SK-N-SH treated with all-trans-retinoic acid at 6 μM for 48 hours (cell line): ENCODE data around the gene RGS4.

ENCODE experiments used
- ATAC-seq: fragments of 200-7000 bp; cut with Tn5 transposase; 3 replicates; pipeline ENCODE4 v1.9.1; 2020; ENCODE audit warnings: mild to moderate bottlenecking, moderate library complexity
- ARNTL ChIP-seq: fragments of 450-650 bp; formaldehyde crosslinking; IDR thresholded peaks from 2 replicates; pipeline ENCODE4 v1.5.0; 2020; ENCODE audit warnings: low read depth, mild to moderate bottlenecking, moderate library complexity, borderline replicate concordance
- BACH2 ChIP-seq: fragments of 250-450 bp; sonication (Bioruptor Pico); IDR thresholded peaks from 2 replicates; pipeline ENCODE4 v1.9.0; 2021; ENCODE audit warnings: mild to moderate bottlenecking, borderline replicate concordance
- CSDC2 ChIP-seq: fragments of 250-450 bp; sonication (Bioruptor Pico); IDR thresholded peaks from 2 replicates; pipeline ENCODE4 v1.5.0; 2020; ENCODE audit warnings: mild to moderate bottlenecking, moderate library complexity
- CSRNP3 ChIP-seq: fragments of 250-450 bp; sonication (Bioruptor Pico); IDR thresholded peaks from 2 replicates; pipeline ENCODE4 v1.5.1; 2021; ENCODE audit warnings: mild to moderate bottlenecking, moderate library complexity
- ESRRG ChIP-seq: fragments of 250-450 bp; sonication (Bioruptor Pico); IDR thresholded peaks from 2 replicates; pipeline ENCODE4 v1.6.1; 2021; ENCODE audit warnings: mild to moderate bottlenecking
- GLIS3 ChIP-seq: fragments of 250-450 bp; sonication (Bioruptor Pico); IDR thresholded peaks from 2 replicates; pipeline ENCODE4 v1.5.0; 2020; ENCODE audit warnings: mild to moderate bottlenecking, moderate library complexity
- ISL1 ChIP-seq: fragments of 250-450 bp; sonication (Bioruptor Pico); IDR thresholded peaks from 2 replicates; pipeline ENCODE4 v2.1.2; 2022; ENCODE audit warnings: mild to moderate bottlenecking, moderate library complexity
- OSR1 ChIP-seq: fragments of 250-450 bp; sonication (Bioruptor Pico); IDR thresholded peaks from 2 replicates; pipeline ENCODE4 v1.8.0; 2022; ENCODE audit warnings: moderate library complexity, mild to moderate bottlenecking, inconsistent platforms
- POU6F1 ChIP-seq: fragments of 250-450 bp; sonication (Bioruptor Pico); IDR thresholded peaks from 2 replicates; pipeline ENCODE4 v1.8.0; 2021; ENCODE audit warnings: low read depth, mild to moderate bottlenecking, moderate library complexity, borderline replicate concordance
- PPARA ChIP-seq: fragments of 250-450 bp; sonication (Bioruptor Pico); IDR thresholded peaks from 2 replicates; pipeline ENCODE4 v1.5.0; 2020; ENCODE audit warnings: mild to moderate bottlenecking, borderline replicate concordance
- RARB ChIP-seq: fragments of 250-450 bp; sonication (Bioruptor Pico); IDR thresholded peaks from 2 replicates; pipeline ENCODE4 v1.8.0; 2021; ENCODE audit warnings: mild to moderate bottlenecking, moderate library complexity
- SNAI2 ChIP-seq: fragments of 250-450 bp; sonication (Bioruptor Pico); IDR thresholded peaks from 2 replicates; pipeline ENCODE4 v1.5.0; 2020; ENCODE audit warnings: mild to moderate bottlenecking, moderate library complexity
- TCF4 ChIP-seq: fragments of 250-450 bp; sonication (Bioruptor Pico); IDR thresholded peaks from 2 replicates; pipeline ENCODE4 v1.8.0; 2021; ENCODE audit warnings: mild to moderate bottlenecking, moderate library complexity, borderline replicate concordance
- TOX ChIP-seq: fragments of 250-450 bp; sonication (Bioruptor Pico); IDR thresholded peaks from 2 replicates; pipeline ENCODE4 v1.8.0; 2021; ENCODE audit warnings: mild to moderate bottlenecking, moderate library complexity, borderline replicate concordance
- ZC3H10 ChIP-seq: fragments of 250-450 bp; sonication (Bioruptor Pico); IDR thresholded peaks from 2 replicates; pipeline ENCODE4 v1.5.1; 2021; ENCODE audit warnings: mild to moderate bottlenecking, moderate library complexity
- ZFP3 ChIP-seq: fragments of 250-450 bp; sonication (Bioruptor Pico); IDR thresholded peaks from 2 replicates; pipeline ENCODE4 v1.5.0; 2020; ENCODE audit warnings: mild to moderate bottlenecking, moderate library complexity
- ZFP30 ChIP-seq: fragments of 450-650 bp; formaldehyde crosslinking; IDR thresholded peaks from 2 replicates; pipeline ENCODE4 v1.5.0; 2022; ENCODE audit warnings: mild to moderate bottlenecking, moderate library complexity
- ZNF565 ChIP-seq: fragments of 450-650 bp; formaldehyde crosslinking; conservative IDR thresholded peaks from 2 replicates; pipeline ENCODE4 v1.5.0; 2020; ENCODE audit warnings: low read depth, mild to moderate bottlenecking, moderate library complexity
- ZNF70 ChIP-seq: fragments of 450-650 bp; formaldehyde crosslinking; IDR thresholded peaks from 2 replicates; pipeline ENCODE4 v1.5.0; 2020; ENCODE audit warnings: mild to moderate bottlenecking, moderate library complexity
- TF ChIP-seq, protein P1 (sequence below): fragments of 250-450 bp; sonication (Bioruptor Pico); IDR thresholded peaks from 2 replicates; pipeline ENCODE4 v1.8.0; 2020; ENCODE audit warnings: mild to moderate bottlenecking, moderate library complexity, borderline replicate concordance
- TF ChIP-seq, protein P2 (sequence below): fragments of 250-450 bp; sonication (Bioruptor Pico); IDR thresholded peaks from 2 replicates; pipeline ENCODE4 v1.5.0; 2020; ENCODE audit warnings: mild to moderate bottlenecking, moderate library complexity
- TF ChIP-seq, protein P3 (sequence below): fragments of 250-450 bp; sonication (Bioruptor Pico); IDR thresholded peaks from 2 replicates; pipeline ENCODE4 v1.5.1; 2020; ENCODE audit warnings: low read depth, mild to moderate bottlenecking, moderate library complexity

RGS4 gene

GRCh38 chr1:163069142-163069541, at the start of gene RGS4:
RGS4 (plus strand) TSS chr1:163069361; CDS start chr1:163069485, 124 bp downstream.
- TF ChIP-seq ZFP30 (CRISPR knock-in tag) (no peak), PPARA (CRISPR knock-in tag) (no peak), ZNF565 (no peak), CSRNP3 (CRISPR knock-in tag) (no peak), ZC3H10 (CRISPR knock-in tag) (no peak), ISL1 (CRISPR knock-in tag) (no peak), ZFP3 (CRISPR knock-in tag) (no peak), SNAI2 (CRISPR knock-in tag) (no peak), BACH2 (no peak), ESRRG (CRISPR knock-in tag) (no peak), CSDC2 (no peak), RARB (no peak), GLIS3 (no peak), ARNTL (CRISPR knock-in tag) (no peak), TCF4 (CRISPR knock-in tag) (no peak), TOX (CRISPR knock-in tag) (no peak), ZNF70 (CRISPR knock-in tag) (no peak)
- TF ChIP-seq, protein P1, sequence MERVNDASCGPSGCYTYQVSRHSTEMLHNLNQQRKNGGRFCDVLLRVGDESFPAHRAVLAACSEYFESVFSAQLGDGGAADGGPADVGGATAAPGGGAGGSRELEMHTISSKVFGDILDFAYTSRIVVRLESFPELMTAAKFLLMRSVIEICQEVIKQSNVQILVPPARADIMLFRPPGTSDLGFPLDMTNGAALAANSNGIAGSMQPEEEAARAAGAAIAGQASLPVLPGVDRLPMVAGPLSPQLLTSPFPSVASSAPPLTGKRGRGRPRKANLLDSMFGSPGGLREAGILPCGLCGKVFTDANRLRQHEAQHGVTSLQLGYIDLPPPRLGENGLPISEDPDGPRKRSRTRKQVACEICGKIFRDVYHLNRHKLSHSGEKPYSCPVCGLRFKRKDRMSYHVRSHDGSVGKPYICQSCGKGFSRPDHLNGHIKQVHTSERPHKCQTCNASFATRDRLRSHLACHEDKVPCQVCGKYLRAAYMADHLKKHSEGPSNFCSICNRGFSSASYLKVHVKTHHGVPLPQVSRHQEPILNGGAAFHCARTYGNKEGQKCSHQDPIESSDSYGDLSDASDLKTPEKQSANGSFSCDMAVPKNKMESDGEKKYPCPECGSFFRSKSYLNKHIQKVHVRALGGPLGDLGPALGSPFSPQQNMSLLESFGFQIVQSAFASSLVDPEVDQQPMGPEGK, result no peak
- TF ChIP-seq, protein P2, sequence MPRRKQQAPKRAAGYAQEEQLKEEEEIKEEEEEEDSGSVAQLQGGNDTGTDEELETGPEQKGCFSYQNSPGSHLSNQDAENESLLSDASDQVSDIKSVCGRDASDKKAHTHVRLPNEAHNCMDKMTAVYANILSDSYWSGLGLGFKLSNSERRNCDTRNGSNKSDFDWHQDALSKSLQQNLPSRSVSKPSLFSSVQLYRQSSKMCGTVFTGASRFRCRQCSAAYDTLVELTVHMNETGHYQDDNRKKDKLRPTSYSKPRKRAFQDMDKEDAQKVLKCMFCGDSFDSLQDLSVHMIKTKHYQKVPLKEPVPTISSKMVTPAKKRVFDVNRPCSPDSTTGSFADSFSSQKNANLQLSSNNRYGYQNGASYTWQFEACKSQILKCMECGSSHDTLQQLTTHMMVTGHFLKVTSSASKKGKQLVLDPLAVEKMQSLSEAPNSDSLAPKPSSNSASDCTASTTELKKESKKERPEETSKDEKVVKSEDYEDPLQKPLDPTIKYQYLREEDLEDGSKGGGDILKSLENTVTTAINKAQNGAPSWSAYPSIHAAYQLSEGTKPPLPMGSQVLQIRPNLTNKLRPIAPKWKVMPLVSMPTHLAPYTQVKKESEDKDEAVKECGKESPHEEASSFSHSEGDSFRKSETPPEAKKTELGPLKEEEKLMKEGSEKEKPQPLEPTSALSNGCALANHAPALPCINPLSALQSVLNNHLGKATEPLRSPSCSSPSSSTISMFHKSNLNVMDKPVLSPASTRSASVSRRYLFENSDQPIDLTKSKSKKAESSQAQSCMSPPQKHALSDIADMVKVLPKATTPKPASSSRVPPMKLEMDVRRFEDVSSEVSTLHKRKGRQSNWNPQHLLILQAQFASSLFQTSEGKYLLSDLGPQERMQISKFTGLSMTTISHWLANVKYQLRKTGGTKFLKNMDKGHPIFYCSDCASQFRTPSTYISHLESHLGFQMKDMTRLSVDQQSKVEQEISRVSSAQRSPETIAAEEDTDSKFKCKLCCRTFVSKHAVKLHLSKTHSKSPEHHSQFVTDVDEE, result no peak
- ATAC-seq, result peak; percentile 94

DNA sequence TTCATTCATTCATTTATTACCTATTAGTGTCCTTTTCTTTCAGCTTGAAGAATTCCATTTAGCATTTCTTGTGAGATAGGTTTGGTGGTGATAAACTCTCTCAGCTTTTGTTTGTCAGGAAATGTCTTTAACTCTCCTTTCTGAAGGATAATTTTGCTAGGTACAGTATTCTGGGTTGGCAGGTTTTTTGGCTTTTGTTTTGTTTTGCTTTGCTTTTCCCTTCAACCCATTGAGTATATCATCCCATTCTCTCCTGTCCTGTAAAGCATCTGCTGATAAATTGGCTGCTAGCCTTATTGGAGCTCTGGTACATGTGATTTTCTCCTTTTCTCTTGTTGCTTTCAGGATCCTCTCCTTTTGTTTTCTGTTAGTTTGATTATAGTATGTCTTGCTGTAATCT, 47.0 kb upstream of the RGS4 start:
- TF ChIP-seq ARNTL (CRISPR knock-in tag), result no peak
- TF ChIP-seq TCF4 (CRISPR knock-in tag), result no peak
- no peak for TF ChIP-seq ESRRG (CRISPR knock-in tag)
- no peak for TF ChIP-seq BACH2
- TF ChIP-seq ZNF565, result no peak
- TF ChIP-seq ZC3H10 (CRISPR knock-in tag), result no peak
- TF ChIP-seq GLIS3, result no peak
- TF ChIP-seq CSDC2, result no peak
- no peak for TF ChIP-seq ZFP3 (CRISPR knock-in tag)
- TF ChIP-seq ZFP30 (CRISPR knock-in tag), result no peak
- TF ChIP-seq PPARA (CRISPR knock-in tag), result no peak
- TF ChIP-seq, protein P3, sequence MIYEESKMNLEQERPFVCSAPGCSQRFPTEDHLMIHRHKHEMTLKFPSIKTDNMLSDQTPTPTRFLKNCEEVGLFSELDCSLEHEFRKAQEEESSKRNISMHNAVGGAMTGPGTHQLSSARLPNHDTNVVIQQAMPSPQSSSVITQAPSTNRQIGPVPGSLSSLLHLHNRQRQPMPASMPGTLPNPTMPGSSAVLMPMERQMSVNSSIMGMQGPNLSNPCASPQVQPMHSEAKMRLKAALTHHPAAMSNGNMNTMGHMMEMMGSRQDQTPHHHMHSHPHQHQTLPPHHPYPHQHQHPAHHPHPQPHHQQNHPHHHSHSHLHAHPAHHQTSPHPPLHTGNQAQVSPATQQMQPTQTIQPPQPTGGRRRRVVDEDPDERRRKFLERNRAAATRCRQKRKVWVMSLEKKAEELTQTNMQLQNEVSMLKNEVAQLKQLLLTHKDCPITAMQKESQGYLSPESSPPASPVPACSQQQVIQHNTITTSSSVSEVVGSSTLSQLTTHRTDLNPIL (CRISPR knock-in tag), result no peak
- no peak for TF ChIP-seq OSR1 (CRISPR knock-in tag)
- TF ChIP-seq SNAI2 (CRISPR knock-in tag), result no peak
- TF ChIP-seq ISL1 (CRISPR knock-in tag), result no peak
- TF ChIP-seq, all 23 proteins: peak for 0
- no peak for ATAC-seq

DNA sequence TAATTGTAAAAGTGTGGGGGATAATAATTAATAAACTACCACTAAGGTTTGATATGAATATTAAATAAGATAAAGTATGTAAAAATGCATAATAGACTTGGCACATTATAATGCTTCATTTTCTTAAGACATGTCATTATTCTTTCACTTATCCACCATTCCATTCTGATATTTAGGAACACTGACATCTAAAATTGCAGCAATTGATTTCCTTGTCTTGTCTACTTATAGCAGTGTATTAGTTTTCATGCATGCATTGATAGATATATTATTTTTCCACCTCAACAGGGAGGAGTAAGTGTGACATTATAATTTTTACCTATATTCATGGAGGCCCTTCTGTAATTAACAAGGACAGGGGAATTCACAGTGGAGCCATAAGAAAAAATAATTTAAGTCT, 41.6 kb upstream of the RGS4 start:
- ATAC-seq, result no peak
- TF ChIP-seq ZFP3 (CRISPR knock-in tag) (no peak), ARNTL (CRISPR knock-in tag) (no peak), POU6F1 (CRISPR knock-in tag) (no peak), CSDC2 (no peak), BACH2 (no peak), SNAI2 (CRISPR knock-in tag) (no peak), CSRNP3 (CRISPR knock-in tag) (no peak), TOX (CRISPR knock-in tag) (no peak), ZNF70 (CRISPR knock-in tag) (no peak), ZC3H10 (CRISPR knock-in tag) (no peak), PPARA (CRISPR knock-in tag) (no peak), GLIS3 (no peak)
- TF ChIP-seq, protein P2, result no peak
- TF ChIP-seq, all 23 proteins: peak for 0
